SH-SY5Y (cell line): Measurements from ENCODE around the gene BRD3OS.

Source experiments
- GATA2 ChIP-seq: IDR thresholded peaks from 2 replicates; pipeline ENCODE4 v1.6.1; 2011; ENCODE audit warnings: mild to moderate bottlenecking, low read depth, low read length
- GATA3 ChIP-seq: IDR thresholded peaks from 2 replicates; pipeline ENCODE4 v1.6.1; 2011; ENCODE audit warnings: low read depth, mild to moderate bottlenecking, low read length, moderate library complexity

DNA sequence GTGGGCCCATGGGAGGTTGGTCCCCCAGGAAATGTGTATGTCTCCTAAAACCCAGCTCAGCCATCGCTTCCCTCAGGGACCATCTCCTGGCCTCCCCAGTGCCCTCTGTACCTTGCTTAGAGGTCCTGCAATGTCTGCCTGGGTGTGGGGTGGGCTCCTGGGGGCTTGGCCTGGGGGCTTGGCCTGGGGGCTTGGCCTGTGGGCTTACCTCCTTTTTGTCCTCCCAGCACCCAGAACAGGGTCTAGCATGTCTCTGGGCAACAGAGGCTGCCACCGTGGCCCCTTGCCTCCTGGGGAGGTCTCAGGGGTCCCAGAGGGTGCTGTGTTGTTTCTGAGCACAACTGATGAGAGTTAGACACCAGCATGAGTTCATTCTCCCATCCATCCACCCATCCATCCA is 22.5 kb upstream of the BRD3OS start:
- TF ChIP-seq GATA3 (no peak), GATA2 (no peak)
